22Rv1 (cell line): ENCODE data around the gene ZFPL1.

ENCODE experiments used
- ZFX ChIP-seq: fragments of 450-650 bp; IDR thresholded peaks from 2 replicates; pipeline ENCODE4 v1.6.1; 2017; ENCODE audit warnings: antibody characterized with exemption, borderline replicate concordance
- TF ChIP-seq, protein P1 (sequence below): fragments of 450-650 bp; IDR thresholded peaks from 2 replicates; pipeline ENCODE4 v1.5.1; 2017; ENCODE audit warnings: mild to moderate bottlenecking

DNA sequence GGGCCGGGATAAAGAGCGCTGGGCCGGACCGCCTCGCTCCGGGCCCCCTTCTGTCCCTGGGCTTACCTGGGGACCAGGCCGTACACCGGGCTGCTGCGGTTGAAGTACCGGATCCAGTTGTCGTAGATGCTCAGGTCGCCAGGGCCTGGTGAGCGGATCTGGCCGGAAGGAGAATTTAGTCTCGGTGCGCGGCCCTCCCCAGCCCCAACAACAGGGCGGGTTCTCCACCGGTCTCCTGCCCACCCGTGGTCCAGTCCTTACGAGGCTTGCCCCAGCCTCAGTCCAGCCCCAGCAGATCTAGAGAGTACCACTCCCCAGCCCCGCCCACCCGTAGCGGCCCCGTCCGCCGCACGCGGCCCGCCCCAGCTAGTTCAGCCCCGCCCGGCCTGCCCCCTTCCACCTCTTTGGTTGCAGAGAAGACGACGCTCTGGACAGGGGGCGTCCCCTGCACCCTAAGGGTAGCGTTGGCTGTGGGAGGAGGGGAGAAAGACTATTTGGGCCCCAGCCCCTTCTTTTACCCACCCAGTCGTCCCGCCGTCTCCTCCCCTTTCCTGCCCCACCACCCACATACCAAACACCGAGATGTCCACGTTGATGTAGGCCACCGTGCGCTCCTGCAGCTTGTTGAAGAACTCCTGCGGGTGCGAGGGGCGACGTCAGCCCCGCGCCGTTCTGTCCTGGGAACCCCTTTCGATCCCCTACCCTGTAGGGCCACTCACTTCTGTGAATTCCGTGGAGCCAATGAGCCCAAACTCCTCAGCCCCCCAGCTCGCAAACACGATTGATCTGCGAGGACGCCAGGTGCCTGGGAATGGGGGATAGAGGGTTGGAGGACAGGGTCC lies 36.2 kb upstream of the ZFPL1 start:
- TF ChIP-seq, protein P1, sequence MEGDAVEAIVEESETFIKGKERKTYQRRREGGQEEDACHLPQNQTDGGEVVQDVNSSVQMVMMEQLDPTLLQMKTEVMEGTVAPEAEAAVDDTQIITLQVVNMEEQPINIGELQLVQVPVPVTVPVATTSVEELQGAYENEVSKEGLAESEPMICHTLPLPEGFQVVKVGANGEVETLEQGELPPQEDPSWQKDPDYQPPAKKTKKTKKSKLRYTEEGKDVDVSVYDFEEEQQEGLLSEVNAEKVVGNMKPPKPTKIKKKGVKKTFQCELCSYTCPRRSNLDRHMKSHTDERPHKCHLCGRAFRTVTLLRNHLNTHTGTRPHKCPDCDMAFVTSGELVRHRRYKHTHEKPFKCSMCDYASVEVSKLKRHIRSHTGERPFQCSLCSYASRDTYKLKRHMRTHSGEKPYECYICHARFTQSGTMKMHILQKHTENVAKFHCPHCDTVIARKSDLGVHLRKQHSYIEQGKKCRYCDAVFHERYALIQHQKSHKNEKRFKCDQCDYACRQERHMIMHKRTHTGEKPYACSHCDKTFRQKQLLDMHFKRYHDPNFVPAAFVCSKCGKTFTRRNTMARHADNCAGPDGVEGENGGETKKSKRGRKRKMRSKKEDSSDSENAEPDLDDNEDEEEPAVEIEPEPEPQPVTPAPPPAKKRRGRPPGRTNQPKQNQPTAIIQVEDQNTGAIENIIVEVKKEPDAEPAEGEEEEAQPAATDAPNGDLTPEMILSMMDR: no peak
- TF ChIP-seq ZFX: no peak
